Progenitor cell of endocrine pancreas (in vitro differentiated cells): ENCODE measurements around the gene RNF223. TPM values are rescaled to one million over a fixed set of nuclear protein-coding genes. Genes with fewer than 3 reads are reported as not detected.
A peak's percentile ranks its signal among the peaks of the same experiment; 100 is the strongest.

Source experiments
- DNase-seq: peaks from one replicate; pipeline ENCODE4 v3.0.0; 2021; ENCODE audit warnings: low spot score; ENCODE audit not compliant: unreplicated experiment
- H3K27ac Mint-ChIP-seq: 2 replicates; pipeline ENCODE4 v1.8.0; 2021; ENCODE audit warnings: mild to moderate bottlenecking, moderate library complexity, mixed read lengths
- H3K27me3 Mint-ChIP-seq: 2 replicates; pipeline ENCODE4 v1.8.0; 2021; ENCODE audit warnings: mixed read lengths
- H3K36me3 Mint-ChIP-seq: 2 replicates; pipeline ENCODE4 v1.8.0; 2022; ENCODE audit warnings: mixed read lengths; ENCODE audit not compliant: insufficient read depth
- H3K4me1 Mint-ChIP-seq: 2 replicates; pipeline ENCODE4 v1.8.0; 2021; ENCODE audit warnings: low read depth, mixed read lengths
- H3K4me3 Mint-ChIP-seq: 2 replicates; pipeline ENCODE4 v1.8.0; 2021; ENCODE audit warnings: low read depth, mild to moderate bottlenecking, moderate library complexity, mixed read lengths
- H3K9me3 Mint-ChIP-seq: 2 replicates; pipeline ENCODE4 v1.8.0; 2021; ENCODE audit warnings: low read depth, mixed read lengths
- total RNA-seq: library from RNA; stranded (reverse); gene quantifications from 2 replicates; pipeline ENCODE4 v1.2.1, GENCODE V29; 2021
- TF ChIP-seq, protein P1 (sequence below): fragments of 200-600 bp; sonication (generic); IDR thresholded peaks from one replicate; pipeline ENCODE4 v1.5.0; 2021; ENCODE audit warnings: antibody characterized with exemption, mild to moderate bottlenecking; ENCODE audit not compliant: unreplicated experiment

The RNF223 gene
- total RNA-seq, 1 donor from 2014 or later, result not detected

DNA sequence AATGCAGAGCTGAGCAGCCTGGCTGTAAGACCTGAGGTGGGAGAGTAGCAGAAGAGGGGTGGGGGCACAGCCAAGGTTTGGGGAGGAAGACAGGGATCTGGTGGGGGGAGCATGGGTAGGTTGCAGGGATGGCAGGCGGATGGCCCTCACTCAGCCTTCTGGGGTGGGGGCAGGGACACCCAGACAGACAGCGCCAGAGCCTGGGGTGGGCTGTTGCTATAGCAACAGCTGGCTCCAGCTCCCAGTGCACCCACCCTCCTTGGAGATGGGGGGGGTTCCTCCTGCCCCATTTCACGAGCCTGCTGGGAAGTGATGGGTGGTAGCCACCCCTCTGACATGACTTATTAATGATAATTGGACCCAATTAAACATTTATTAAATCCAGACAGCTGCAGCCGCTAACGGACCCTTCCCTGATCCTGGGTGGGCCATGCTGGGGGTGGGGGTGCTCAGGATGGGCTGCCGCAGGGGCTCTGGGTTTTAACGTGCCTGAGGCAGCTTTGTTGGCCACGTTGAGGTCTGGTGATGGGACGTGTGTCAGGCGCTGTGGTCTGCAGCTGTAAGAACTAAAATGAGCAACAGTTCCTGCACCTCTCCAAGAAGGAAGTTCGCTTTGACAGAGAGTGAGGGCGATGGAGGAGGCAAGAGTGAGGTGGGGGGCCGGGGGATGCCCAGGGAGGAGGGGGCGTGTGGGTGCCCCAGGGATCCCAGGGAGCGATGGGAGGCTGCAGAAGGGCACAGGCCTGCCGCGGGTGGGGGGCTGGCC is 34.8 kb downstream of the RNF223 start:
- DNase-seq, result no peak
- H3K9me3 Mint-ChIP-seq, result no peaks in the 10 kb centered on the region
- peaks cover 20% of the 10 kb centered on the region for H3K27me3 Mint-ChIP-seq
- TF ChIP-seq, protein P1, sequence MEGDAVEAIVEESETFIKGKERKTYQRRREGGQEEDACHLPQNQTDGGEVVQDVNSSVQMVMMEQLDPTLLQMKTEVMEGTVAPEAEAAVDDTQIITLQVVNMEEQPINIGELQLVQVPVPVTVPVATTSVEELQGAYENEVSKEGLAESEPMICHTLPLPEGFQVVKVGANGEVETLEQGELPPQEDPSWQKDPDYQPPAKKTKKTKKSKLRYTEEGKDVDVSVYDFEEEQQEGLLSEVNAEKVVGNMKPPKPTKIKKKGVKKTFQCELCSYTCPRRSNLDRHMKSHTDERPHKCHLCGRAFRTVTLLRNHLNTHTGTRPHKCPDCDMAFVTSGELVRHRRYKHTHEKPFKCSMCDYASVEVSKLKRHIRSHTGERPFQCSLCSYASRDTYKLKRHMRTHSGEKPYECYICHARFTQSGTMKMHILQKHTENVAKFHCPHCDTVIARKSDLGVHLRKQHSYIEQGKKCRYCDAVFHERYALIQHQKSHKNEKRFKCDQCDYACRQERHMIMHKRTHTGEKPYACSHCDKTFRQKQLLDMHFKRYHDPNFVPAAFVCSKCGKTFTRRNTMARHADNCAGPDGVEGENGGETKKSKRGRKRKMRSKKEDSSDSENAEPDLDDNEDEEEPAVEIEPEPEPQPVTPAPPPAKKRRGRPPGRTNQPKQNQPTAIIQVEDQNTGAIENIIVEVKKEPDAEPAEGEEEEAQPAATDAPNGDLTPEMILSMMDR, result no peak
- H3K4me1 Mint-ChIP-seq, result peaks cover 2% of the 10 kb centered on the region
- H3K36me3 Mint-ChIP-seq, result peaks cover 13% of the 10 kb centered on the region
- H3K4me3 Mint-ChIP-seq, result no peak overlapping the region
- H3K27ac Mint-ChIP-seq, result no peak overlapping the region

DNA sequence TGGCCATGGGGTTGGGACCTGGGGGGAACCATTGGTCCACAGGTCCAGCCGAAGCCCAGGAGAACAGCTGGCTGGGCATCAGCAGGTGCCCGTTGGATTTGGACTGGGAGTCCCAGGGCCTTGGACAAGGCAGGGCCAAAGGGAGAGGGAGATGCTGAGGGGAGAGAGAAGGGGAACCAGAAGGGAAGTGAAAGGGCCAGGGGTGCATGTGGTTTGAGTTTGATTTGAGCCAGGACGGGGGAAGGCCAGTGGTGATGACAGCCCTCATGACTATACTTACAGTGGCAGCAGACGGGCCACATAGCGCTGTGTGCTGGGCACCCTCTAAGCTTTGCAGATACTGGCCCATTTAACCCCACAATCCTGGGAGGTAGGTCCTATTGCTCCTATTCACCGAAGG is 35.4 kb downstream of the RNF223 start:
- Mint-ChIP-seq H3K27me3 (peaks cover 20% of the 10 kb centered on the region), H3K9me3 (no peaks in the 10 kb centered on the region), H3K36me3 (peaks cover 13% of the 10 kb centered on the region), H3K4me3 (peak overlapping the region; percentile 9), H3K27ac (no peak overlapping the region), H3K4me1 (peaks cover 2% of the 10 kb centered on the region)
- TF ChIP-seq, protein P1, result no peak
- DNase-seq, result no peak

DNA sequence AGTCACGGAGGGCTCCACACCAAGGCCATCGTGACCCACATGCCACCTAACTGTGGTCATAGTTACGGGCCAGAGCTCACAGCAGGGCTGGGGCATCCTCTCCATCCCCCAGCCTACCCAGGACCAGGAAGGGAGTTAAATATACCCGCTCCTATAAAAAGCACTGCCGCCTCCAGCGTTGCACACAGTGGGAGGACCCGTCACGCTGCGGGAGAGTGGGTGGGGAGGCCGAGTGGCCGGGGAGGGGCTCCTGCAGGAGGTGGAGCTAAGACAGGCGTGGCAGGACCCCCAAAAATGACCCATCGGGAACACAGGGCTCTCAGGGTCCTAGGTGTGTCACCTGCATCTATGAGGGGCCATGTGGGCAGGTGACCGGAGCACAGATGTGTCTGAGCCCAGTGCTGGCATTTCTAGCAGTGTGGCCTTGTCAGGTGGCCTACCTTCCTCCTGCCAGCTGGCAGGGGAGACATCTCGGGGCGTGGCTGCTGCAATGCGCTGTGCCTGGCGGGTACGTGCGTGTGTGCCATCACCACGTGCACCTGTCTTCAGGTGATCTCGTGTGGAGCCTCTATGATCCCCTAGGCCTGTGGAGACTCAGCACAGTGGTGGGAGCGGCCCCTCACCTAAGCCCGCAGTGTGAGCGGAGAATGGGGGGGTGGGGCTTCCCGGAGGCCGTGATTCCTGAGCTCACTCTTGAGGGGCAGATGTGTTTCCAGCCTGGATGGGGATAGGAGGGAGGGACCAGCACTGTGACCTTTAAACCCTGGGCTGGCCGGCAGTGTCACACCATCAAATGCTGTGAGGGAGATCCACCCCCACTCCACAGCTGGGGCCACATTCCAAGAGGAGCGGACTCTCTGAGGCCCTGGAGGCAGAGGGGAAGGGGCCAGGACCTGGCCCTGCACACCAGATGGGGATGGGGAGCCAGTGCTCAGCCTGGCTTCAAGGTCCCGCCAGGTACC is 36.5 kb downstream of the RNF223 start:
- TF ChIP-seq, protein P1, result no peak
- peaks cover 20% of the 10 kb centered on the region for H3K27me3 Mint-ChIP-seq
- DNase-seq, result no peak
- H3K9me3 Mint-ChIP-seq, result no peaks in the 10 kb centered on the region
- peaks cover 2% of the 10 kb centered on the region for H3K4me1 Mint-ChIP-seq
- H3K27ac Mint-ChIP-seq, result no peak overlapping the region
- H3K4me3 Mint-ChIP-seq, result no peak overlapping the region
- H3K36me3 Mint-ChIP-seq, result peaks cover 9% of the 10 kb centered on the region

DNA sequence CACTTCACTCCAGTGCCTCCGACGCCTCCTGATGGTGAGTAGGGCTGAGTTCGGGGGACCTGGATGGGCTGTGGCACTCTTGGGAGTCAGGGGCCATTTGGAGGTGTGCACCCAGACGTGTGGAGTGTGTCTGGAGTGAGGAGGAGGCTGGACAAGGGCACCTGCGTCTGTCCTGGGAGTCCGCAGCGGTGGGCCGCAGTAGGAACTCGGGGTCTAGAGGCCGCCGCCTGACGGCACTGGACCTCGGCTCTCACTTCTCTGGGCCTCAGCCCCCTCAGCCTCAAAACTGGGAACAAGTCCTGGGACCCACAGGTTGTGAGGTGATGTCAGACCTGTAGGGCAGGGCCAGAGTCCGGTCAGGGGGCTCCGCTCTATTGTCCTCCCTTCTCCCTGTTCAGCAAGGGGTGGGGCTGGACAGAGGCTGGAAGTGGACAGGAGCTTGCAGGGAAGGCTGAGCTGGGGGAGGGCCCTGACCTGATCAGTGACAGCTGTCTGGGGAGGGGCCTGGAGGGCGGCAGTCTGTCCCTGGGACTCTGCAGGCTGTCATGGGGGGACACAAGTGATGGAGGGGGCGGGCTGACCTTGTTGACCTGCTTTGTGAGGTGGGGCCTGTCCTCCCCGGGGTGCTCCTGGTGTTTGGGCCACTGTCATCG is 38.7 kb downstream of the RNF223 start:
- peaks cover 20% of the 10 kb centered on the region for H3K27me3 Mint-ChIP-seq
- peaks cover 9% of the 10 kb centered on the region for H3K4me1 Mint-ChIP-seq
- DNase-seq, result no peak
- H3K36me3 Mint-ChIP-seq, result peaks cover 9% of the 10 kb centered on the region
- TF ChIP-seq, protein P1, result no peak
- no peak overlapping the region for H3K27ac Mint-ChIP-seq
- H3K4me3 Mint-ChIP-seq, result no peak overlapping the region
- H3K9me3 Mint-ChIP-seq, result no peaks in the 10 kb centered on the region

DNA sequence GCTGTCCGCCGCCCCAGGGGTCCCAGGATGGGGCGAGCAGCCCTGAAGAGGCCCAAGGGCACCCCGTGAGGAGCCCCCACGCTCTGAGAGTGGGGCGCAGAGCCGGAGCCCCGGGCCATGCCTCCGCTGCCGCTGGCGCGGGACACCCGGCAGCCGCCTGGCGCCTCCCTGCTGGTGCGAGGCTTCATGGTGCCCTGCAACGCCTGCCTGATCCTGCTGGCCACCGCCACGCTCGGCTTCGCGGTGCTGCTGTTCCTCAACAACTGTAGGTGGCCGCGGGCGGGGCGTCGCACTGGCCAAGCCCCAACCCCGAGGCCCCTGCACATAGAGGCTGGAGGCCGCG is 39.7 kb downstream of the RNF223 start:
- Mint-ChIP-seq H3K4me3 (peak overlapping the region; percentile 65), H3K36me3 (peaks cover 9% of the 10 kb centered on the region), H3K9me3 (no peaks in the 10 kb centered on the region), H3K27ac (no peak overlapping the region), H3K27me3 (peaks cover 16% of the 10 kb centered on the region), H3K4me1 (peaks cover 7% of the 10 kb centered on the region)
- TF ChIP-seq, protein P1, result no peak
- no peak for DNase-seq
